Middle frontal gyrus (tissue), 1 donor: ENCODE data around the gene TRIO.

Experiments
- DNase-seq: peaks from one replicate; pipeline ENCODE4 v3.0.0-alpha.2; 2015; ENCODE audit warnings: low spot score; ENCODE audit errors: extremely low spot score

Gene TRIO

DNA sequence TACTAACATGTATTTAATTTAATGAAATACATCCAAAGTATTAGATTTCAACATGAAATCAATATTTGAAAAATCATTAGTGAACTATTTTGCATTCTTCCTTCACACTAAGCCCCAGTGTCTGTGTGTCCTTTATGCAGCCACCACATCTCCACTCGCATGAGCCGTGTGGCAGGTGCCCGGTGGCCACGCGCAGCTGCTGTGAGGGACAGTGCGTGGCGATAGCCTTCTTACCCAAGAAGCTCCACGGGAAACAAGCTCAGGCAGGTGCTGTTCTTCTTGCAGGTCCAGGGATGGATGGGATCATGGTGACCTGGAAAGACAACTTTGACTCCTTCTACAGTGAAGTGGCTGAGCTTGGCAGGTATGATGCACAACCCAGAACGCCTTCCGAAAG lies 359.1 kb downstream of the TRIO start:
- no peak for DNase-seq

DNA sequence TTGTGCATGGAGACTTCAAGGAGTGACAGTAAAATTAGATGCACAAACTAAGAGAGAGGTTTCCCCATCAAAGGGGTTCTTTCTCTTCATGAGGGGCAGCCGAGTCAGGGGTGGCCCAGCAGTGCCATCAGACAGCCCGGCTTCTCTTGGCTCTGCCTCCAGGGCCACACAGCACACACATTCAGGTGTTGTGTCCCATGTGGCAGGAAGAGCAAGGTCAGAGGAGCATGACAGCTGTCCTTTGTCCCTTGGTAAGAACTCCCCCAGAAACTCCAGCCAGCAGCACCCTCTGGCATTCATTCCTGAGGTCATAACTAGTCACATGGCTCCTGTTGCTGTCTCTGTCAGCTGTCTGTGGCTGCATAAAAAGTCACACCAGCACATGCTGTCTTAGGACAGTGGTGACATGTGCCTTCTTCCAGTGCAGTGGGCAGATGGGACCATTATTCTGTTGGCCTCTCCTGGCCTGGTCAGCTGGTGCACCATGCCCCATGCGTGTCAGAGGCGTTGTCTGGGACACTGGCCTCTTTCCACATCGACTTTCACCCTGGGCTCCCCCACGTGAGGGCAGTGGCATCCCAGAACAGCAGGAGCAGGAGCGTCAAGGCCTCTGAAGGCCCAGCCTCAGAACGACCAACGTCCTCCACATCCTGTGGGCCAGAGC lies 360.0 kb downstream of the TRIO start:
- DNase-seq = no peak

- no peak for DNase-seq
Measured at GRCh38 chr5:14503681-14504331, 360.7 kb downstream of the TRIO start.

DNA sequence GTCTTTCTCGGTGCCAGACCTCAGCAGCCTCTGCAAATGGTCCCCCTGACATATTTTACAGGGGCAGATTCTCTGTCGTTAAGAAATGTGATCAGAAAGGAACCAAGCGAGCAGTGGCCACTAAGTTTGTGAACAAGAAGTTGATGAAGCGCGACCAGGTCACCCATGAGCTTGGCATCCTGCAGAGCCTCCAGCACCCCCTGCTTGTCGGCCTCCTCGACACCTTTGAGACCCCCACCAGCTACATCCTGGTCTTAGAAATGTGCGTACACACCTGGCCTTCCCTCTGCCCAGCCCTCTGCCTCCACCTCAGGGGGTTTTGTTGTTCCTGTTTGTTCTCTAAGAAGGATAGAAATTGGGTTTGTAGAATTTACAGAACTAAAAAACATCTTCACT lies 361.2 kb downstream of the TRIO start:
- DNase-seq = no peak

DNA sequence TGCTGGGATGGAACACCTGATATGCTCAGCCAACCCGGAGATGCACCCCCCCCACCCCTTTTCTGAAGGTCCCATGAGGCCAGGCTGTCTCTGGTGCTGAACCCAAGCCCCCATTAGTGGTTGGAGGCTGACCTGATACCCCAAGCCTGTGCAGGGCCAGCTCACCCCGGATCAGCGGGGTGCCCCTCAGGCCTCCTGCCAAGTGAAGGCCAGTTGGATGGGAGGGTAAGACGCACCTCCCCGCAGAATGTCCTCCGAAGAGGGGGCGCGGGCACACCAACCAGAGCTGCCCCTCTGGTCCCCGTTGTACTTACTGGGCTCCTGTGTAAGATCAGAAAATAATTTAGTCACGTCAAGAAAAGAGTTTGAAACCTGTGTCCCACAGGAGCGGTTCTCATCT lies 361.7 kb downstream of the TRIO start:
- no peak for DNase-seq

- DNase-seq = no peak
Measured at GRCh38 chr5:14505310-14506139, 362.4 kb downstream of the TRIO start.

DNA sequence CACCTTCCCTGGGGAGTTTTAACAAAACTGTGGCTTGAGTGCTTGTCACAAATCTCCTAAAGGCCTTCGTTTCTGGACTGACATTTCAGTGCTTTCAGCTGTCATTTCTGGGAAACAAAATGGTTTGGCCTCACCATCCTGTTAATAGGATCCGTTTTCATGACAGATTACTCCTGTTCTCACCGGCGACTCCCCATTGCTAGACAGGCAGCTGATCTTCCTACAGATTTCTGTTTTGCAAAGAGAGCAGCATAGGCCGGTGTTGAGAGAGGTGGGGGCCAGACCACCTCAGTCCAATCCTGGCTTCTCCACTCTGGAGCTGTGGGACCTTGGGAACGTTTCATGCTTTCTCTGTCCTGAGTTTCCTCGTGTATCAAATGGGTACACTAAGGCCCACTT lies 363.0 kb downstream of the TRIO start:
- no peak for DNase-seq

- DNase-seq = no peak
Measured at GRCh38 chr5:14506661-14507060, 363.5 kb downstream of the TRIO start.

- DNase-seq = no peak
Measured at GRCh38 chr5:14507156-14507941, 364.2 kb downstream of the TRIO start.

DNA sequence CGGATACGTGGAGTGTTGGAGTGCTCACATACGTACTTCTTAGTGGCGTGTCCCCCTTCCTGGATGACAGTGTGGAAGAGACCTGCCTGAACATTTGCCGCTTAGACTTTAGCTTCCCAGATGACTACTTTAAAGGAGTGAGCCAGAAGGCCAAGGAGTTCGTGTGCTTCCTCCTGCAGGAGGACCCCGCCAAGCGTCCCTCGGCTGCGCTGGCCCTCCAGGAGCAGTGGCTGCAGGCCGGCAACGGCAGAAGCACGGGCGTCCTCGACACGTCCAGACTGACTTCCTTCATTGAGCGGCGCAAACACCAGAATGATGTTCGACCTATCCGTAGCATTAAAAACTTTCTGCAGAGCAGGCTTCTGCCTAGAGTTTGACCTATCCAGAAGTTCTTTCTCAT lies 364.9 kb downstream of the TRIO start:
- no peak for DNase-seq

- DNase-seq = no peak
Measured at GRCh38 chr5:14509556-14509955, 366.4 kb downstream of the TRIO start.

DNA sequence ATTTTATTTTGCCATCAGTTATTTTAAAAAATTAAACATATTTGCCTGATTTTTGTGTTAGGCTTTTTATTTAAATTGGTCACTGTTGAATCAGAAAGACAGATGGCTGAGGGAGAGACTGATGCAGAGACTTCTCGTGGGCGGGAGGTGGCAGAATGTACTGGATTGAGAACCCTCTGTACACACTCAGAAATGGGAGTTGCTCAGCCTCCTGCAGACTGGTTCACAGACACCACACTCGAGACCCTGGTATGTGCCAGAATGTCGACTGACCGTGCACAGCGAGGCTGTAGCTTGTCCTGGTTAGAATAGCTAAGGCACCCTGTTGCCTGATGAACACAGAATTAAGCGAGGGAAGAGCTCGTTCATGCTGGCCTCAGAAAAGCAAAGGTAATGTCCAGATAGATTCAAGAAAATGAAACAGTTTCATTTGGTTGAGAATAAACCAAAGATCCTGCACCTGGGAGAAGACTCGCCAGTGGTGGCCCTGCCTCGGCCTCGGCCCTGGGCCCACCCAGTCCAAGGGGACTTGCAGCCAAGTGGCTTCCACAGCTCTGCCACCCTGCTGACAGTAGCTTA lies 367.1 kb downstream of the TRIO start:
- peak; percentile 22 for DNase-seq

DNA sequence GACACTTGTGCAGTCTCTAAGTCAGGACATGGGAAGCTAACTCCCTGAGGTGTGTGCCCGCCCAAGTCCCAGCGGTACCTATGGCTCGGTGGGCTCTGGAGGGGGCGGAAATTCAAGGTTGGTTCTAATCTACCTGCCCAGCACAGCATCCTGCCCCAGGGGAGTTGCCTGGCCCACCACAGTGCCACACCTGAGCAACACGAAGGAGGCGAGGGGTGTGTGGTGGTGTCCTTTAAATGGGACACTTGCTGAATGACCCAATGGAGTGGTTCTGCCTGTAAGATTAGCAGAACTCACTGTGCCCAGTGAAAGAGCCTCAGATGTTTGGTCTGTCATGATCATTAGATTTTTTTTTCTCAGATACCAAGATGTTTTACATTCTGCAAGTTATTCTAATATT lies 367.7 kb downstream of the TRIO start:
- DNase-seq = no peak

DNA sequence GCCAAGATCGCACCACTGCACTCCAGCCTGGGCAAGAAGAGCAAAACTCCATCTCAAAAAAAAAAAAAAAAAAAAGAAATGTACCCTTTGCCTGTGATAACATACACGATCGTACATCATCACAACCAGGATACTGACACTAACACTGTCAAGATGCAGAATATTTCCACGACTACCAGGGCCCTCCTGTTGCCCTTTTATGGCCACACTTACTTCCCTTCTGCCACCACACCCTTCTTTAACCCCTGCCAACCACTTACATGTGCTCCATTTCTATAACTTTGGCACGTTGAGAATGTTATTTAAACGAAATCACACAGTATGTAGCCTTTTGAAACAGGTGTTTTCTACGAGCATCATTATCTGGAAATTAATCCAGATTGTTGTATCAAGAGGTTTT lies 369.4 kb downstream of the TRIO start:
- DNase-seq = no peak

- no peak for DNase-seq
Measured at GRCh38 chr5:14513266-14513665, 370.1 kb downstream of the TRIO start.

GRCh38 chr5:14516901-14517300 lies 373.8 kb downstream of the TRIO start:
- DNase-seq = no peak

DNA sequence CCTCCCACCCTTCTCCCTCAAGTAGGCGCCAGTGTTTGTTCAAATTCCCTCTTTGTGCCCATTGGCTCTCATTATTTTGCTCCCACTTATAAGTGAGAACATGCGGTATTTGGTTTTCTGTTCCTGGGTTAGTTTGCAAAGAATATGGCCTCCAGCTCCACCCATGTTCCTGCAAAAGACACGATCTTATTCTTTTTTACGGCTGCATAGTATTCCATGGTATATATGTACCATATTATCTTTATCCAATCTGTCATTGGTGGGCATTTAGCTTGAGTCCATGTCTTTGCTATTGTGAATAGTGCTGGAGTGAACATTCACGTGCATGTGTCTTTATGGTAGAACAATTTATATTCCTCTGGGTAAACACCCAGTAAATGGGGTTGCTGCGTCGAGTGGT lies 375.5 kb downstream of the TRIO start:
- DNase-seq = no peak

DNA sequence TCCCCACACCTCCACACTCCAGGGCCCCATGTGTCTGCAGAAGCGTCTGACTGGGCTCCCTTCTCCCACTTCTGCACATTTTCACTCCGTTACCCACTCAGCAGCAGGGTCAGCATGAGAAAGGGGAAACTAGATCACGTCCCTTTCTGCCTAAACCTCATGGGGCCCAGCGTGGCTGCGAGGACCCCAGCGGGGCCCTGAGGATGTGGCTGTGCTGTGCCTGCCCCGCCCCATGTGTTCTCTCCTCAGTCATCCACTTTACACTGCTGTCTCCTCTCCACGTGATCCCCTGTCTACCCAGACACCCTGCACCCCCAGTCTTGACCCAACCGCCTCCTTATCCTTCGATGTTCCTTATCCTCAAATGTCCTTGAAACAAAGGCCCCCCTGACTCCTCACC lies 378.6 kb downstream of the TRIO start:
- DNase-seq = no peak

- DNase-seq = no peak
Measured at GRCh38 chr5:14522721-14523120, 379.6 kb downstream of the TRIO start.

- no peak for DNase-seq
Measured at GRCh38 chr5:14523243-14524034, 380.3 kb downstream of the TRIO start.

- no peak for DNase-seq
Measured at GRCh38 chr5:14525397-14525796, 382.3 kb downstream of the TRIO start.
